ENCODE results near the gene STXBP2.

The STXBP2 gene

GRCh38 chr19:7636691-7637373, at the start of gene STXBP2:
STXBP2 (plus strand) TSS chr19:7637110; CDS start chr19:7637150, 40 bp downstream.
- DNase-seq (ENCODE audit: low read depth, low spot score): no peak

GRCh38 chr19:7589822-7590221, 47.1 kb upstream of the STXBP2 start:
- DNase-seq (ENCODE audit: low read depth, low spot score): no peak

GRCh38 chr19:7590256-7590655, 46.7 kb upstream of the STXBP2 start:
- no peak for DNase-seq (ENCODE audit: low read depth, low spot score)

GRCh38 chr19:7595466-7596133, 41.3 kb upstream of the STXBP2 start, which contains the start of gene CAMSAP3:
CAMSAP3 (plus strand) TSS chr19:7595863; CDS start chr19:7596003, 140 bp downstream.
- no peak for DNase-seq (ENCODE audit: low read depth, low spot score)

GRCh38 chr19:7596211-7596937, 40.5 kb upstream of the STXBP2 start:
- no peak for DNase-seq (ENCODE audit: low read depth, low spot score)

GRCh38 chr19:7597689-7598088, 39.2 kb upstream of the STXBP2 start:
- DNase-seq (ENCODE audit: low read depth, low spot score): no peak

- no peak for DNase-seq (ENCODE audit: low read depth, low spot score)
Observed at GRCh38 chr19:7598180-7598579, 38.7 kb upstream of the STXBP2 start.

GRCh38 chr19:7600721-7601120, 36.2 kb upstream of the STXBP2 start:
- DNase-seq (ENCODE audit: low read depth, low spot score): no peak

- no peak for DNase-seq (ENCODE audit: low read depth, low spot score)
Observed at GRCh38 chr19:7602240-7602934, 34.5 kb upstream of the STXBP2 start.

- DNase-seq (ENCODE audit: low read depth, low spot score): no peak
Observed at GRCh38 chr19:7602935-7603497, 33.9 kb upstream of the STXBP2 start.

GRCh38 chr19:7603919-7604318, 33.0 kb upstream of the STXBP2 start:
- no peak for DNase-seq (ENCODE audit: low read depth, low spot score)

- DNase-seq (ENCODE audit: low read depth, low spot score): no peak
Observed at GRCh38 chr19:7605490-7606222, 31.3 kb upstream of the STXBP2 start.

- no peak for DNase-seq (ENCODE audit: low read depth, low spot score)
Observed at GRCh38 chr19:7606289-7606688, 30.6 kb upstream of the STXBP2 start.

GRCh38 chr19:7607212-7607873, 29.6 kb upstream of the STXBP2 start:
- DNase-seq (ENCODE audit: low read depth, low spot score): no peak

GRCh38 chr19:7607874-7608560, 28.9 kb upstream of the STXBP2 start:
- DNase-seq (ENCODE audit: low read depth, low spot score): no peak

- no peak for DNase-seq (ENCODE audit: low read depth, low spot score)
Observed at GRCh38 chr19:7610491-7611240, 26.2 kb upstream of the STXBP2 start.

- no peak for DNase-seq (ENCODE audit: low read depth, low spot score)
Observed at GRCh38 chr19:7611541-7612279, 25.2 kb upstream of the STXBP2 start.
